Stimulated activated CD4-positive, alpha-beta T cell treated with anti-CD3 and anti-CD28 coated beads, Interleukin-1b, Interleukin-23, amount 100 ng/mL, for 24 hours (primary cell): ENCODE data around the gene JAKMIP3.

Experiments
- DNase-seq, 4 experiments: peaks; one replicate each; pipeline ENCODE4 v3.0.0-alpha.2; 2020; ENCODE audit warnings: low read depth in 4 of 4, low spot score in 1 of 4

Gene JAKMIP3

DNA sequence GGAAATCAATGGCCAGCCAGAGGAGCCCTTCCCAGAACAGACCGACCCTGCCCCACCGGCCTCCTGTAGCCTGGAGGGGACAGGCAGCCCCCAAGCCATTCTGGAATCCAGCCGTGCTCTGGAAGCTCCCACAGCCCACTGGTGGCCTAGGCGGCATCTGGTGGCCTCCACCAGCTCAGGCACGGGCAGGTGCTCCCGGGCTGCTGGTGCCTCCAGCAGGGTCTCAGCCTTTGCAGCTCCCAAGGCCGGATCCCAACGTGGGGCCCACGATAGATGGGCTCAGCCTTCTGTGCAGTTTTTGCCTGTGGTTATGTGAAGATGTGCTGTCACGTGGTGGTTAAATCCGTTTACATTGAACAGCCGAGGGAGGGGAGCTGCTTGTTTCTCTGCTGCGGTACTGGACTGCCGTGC lies 44.4 kb downstream of the JAKMIP3 start:
- DNase-seq = no peak

DNA sequence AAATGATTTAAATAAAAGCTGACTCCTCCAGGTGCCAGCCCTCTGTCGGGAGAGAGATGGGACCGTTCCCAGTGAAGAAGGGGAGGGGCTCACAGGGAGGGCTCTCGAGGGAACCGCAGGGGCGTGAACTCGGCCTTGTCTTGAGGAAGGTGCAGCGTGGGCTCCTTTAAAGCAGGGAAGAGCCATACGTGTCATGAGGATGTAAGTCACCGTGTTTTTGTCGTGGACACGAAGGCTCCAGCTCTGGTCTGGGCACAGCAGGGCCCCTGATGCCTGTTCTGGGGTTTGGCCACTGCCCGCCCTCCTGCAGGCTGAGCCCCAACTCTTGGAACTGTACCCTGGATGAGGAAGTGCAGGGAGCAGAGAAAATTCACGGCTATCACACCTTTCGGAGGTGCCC lies 45.0 kb downstream of the JAKMIP3 start:
- no peak for DNase-seq

DNA sequence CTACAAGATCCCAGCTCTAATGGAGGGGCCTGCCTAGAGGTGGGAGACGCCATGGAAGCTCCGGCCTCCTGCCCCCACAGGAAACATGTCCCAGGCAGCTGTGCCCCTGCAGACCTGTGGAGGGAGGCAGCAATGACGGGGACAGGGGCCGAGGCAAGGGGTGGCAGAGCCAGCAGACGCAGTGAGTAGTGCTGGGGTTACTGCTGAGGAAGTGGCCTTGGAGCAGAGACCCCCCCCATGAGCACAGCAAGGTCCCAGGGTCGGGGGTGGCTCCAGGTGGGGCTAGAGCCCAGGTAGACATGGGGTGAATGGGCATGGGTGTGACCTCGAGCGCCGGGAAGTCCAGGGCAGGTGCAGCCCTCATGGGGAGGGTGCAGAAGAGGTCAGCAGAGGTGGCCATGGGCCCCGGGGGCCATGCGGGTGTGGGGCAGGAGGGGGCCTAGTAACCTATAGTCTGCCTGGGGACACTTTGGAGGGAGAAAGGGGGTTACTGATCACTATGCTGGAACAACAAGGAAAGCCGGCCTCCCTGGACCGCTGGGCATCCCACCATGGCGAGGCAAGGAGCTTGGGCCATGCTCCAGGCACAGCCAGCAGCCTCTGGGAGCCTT lies 45.5 kb downstream of the JAKMIP3 start:
- no peak for DNase-seq

DNA sequence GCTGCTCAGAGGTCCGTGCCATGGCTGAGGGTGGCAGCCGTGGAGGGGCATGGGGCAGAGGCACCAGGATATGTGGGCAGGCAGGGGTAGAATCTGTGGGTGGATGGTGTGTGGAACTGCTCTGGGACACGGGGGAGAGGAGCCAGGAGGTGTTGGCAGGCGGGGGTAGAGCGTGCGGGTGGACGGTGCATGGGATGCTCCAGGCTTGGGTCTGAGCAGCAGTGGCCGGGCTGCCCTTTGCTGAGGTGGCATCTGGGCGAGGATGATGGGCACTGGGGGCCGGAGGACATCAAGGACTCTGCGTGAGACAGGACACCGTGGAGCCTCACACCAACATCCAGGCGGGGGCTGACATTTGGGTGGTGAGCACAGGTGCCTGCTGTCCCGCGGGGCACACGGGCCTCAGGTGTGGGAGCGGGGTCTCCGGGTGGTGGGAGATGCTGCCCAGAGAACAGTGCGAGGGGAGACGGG lies 46.2 kb downstream of the JAKMIP3 start:
- no peak for DNase-seq

DNA sequence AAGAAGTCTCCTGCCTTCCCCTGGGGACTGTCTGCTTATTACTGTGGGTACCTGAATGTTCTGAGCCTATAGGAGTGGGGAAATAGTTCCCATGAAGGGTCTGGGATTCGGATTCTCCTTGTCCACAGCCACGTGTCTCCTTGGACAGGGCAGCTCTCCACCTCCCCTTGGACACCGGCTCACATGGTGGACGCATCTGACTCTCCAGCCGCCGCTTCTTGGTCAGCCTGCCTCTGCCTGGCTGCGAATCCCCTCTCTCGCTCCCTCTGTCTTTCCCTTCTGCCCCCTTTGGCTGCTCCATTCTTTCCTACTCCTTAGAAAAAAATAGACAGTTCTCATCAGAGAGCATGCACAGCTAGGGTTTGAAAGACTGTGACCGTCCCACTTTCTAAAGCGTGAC lies 46.9 kb downstream of the JAKMIP3 start:
- DNase-seq = no peak

DNA sequence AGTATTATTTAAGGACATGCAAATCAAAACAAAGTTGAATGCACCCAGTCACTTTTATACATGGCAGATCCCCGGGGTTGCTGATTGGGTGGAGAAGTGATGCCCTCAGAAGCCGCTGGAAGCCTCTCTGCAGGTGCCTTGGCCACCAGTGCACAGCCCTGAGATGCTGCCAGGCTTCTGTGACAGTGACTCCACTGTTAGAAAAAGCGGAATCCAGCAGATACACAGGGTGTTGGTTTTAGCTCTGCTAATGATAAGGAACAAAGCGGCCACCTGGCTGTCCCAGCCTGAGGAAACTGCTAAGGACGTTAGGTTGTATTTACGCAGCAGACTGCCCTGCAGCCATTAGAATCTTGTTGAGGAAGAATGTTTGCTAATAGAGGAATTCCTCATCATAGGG lies 47.5 kb downstream of the JAKMIP3 start:
- no peak for DNase-seq

DNA sequence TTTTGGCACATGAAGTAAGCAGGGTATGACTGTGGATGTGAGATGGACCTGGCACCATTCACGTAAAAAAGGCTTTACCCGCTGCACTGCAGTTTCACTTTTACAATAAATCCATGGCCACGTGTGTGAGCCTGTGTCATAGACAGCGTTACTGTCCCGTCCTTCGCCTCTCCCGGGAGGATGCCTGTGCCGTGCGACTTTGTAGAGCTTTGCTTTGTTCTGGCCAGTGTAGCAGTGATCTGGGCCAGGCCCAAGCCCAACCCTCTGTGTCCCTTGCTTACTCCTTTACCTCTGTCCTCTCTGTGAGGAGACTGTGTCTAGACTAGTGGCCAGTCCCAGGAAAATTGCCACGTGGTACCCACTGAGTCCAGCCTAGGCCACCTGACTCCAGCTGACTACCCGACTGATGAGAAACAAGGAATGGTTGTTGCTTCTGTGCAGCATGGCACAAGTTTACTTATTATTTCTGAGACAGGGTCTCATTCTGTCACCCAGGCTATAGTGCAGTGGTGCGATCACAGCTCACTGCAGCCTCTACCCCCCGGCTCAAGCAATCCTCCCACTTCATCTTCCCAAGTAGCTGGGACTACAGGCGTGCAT lies 48.1 kb downstream of the JAKMIP3 start:
- no peak for DNase-seq

DNA sequence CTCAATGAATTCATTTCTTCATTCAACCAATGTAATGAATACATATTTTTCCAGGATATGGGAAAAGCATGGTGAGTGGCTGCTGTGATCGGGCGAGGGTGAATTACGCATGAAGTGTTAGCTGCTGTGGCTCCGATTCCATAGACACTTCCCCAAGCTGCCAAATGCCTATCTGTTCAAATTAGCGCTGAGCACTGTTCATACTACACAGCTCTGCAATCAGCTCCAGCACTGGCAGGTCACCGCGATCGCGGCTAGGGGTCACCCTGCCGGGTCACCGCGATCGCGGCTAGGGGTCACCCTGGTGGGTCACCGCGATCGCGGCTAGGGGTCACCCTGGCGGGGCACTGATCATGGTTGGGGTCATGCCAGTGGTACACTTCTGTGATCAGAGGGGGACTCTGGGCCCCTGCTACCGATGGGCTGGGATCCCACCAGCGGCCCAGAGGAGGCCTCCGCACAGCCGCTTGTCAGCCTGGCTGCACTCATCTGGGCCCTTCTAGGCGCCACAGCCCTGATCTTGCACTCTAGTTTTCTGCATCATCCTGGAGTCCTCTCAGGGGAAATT lies 49.3 kb downstream of the JAKMIP3 start:
- no peak for DNase-seq
